ENCODE data around the gene MOGAT1.
"Not testable (repeated sequence)": the region's sequence is repeated elsewhere in the genome, so short reads cannot be mapped to it uniquely, and the experiment has no call there.

Gene MOGAT1

DNA sequence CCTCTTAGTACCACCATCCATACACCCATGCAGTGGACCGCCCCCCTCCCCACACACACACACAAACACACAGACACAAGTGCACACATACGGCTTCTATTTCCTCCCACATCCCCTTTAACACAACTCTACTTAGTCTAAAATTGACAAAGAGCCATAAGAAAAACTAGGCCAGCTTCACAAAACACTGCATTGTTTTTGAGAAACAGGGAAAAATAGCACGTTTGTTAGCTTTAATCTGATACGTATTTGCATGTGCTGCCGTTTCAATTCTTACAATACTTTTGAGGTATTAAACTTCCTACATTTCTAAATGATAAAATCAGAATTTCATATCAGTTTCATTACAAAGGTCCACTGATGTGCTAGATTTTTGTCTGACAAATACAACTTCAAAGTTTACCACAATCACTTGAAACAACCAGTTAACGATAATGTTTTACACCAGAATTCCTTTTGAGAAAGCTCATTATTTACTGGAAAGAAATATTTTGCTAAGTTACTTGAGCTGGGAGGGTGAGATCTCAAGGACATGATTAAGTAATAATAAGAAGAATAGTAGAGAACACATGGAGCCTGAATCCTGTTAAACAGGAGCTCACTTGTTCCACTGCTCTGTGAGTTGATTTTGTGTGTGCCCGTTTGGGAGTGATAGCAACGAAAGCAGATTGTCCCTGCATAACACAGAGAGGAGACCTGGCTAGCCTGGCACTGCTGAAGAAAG lies 74.5 kb downstream of the MOGAT1 start:
- DNase-seq = no peak

DNA sequence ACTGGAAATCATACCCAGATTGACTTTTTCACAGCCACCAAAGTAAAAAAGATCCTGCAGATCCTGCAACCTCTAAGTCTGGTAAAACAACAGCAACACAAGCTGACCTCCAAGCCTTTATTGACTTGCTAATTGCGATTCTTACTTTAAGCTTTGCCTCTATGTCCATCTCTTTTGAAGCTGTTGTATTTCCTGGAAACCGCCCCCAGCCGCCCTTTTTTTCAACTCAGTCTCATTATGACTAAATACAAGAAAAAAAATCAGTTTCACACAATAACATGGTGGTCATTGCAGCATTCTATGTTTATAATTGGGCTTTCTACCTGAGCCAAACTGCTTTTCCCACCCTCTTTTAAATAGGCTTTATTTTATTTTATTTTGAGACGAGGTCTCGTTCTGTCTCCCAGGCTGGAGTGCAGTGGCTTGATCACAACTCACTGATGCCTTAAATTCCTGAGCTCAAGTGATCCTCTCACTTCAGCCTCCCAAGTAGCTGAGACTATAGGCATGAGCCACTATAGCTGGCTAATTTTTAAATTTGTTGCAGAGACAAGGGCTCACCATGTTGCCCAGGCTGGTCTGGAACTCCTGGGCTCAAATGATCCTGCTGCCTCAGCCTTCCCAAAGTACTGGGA lies 76.2 kb downstream of the MOGAT1 start:
- DNase-seq = peak in 1 of 5 experiments; percentile 30

DNA sequence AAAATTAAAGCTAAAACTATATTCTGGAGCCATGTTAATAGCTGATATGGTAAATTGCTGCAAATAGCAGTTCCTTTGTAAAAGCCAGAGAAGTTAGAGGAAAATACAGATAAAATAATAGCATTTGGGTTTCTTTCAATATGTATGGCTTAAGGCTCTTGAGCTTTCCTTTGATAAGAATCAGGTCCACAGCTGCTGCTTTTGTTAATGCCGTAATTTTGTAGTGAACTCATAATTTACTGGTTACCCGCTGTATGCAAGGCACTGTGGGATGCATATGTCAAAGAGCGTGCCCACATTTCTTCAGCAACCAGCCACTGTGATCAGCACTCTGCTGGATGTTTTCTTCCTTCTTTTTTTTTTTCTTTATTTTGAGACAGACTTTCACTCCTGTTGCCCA lies 79.1 kb downstream of the MOGAT1 start:
- no peak for DNase-seq

DNA sequence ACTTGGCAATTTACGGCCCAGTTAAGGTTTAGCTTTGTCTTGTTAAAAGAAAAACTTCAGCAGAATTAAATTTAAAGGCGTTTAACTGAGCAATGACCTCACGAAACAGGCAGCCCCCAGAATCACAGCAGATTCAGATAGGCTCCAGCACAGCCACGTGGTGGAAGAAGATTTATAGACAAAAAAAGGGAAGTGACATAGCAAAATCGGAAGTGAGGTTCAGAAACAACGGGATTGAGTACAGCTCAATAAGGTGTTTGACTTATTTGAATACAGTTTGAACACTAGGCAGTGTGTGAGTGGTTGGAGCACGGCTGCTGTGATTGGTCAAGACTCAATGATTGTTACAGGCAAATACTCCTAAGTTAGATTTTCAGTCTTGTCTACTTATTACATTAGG lies 79.8 kb downstream of the MOGAT1 start:
- no peak for DNase-seq

DNA sequence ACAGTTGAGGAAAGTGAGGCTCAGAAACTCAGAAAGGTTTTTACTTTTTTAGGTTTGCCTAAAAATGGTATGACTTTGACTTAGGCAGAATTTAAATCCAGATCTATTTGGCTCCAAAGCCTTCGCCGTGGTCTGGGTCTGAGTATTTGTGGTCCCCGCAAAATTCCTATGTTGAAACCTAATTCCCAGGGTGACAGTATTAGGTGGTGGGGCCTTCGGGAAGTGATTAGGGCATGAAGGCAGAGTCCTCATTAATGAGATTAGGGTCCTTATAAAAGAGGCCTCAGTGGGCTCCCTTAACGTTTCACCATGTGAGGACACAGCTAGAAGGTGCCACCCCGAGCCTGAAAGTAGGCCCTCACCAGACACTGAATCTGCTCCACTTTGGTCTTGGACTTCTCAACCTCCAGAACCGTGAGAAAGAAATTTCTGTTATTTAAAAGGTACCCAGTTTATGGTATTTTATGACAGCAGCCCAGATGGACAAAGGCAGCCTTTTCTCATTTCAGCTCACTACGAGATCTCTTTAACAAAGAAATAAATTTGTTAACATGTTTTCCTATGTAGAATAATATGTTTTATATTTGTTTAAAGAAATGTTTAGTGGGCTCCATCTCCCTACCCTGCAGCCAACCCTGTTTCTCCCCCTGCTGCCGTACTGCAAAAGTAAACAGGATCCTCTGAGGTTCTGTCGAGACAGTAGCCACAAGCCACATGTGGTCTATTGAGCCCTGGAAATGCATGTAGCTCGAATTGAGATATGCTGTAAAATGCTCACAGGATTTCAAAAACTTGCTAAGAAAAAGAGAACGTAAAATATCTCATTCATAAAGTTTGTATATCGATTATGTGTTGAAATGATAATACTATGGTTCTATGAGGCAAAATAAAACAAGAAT lies 80.6 kb downstream of the MOGAT1 start:
- peak in 1 of 5 experiments; percentile 64 for DNase-seq

DNA sequence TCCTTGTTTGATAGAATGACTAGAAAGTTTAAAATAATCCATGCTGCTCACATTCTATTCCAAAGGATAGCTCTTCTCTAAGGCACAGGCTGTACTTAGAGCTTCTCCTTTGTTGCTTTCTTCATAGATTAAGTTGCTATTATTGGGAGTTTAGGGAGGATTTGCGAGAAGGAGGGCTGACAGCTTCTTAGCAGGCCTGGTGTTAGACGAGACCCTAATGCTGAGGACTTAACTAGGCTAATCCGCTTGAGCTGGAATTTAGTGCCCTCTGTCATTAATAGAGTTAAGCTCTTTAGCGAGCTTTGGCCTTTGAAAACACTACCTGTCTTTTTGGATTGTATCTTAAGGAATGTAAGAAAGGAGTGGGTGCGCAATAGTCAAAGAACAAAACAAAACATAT lies 81.3 kb downstream of the MOGAT1 start:
- DNase-seq = no peak

DNA sequence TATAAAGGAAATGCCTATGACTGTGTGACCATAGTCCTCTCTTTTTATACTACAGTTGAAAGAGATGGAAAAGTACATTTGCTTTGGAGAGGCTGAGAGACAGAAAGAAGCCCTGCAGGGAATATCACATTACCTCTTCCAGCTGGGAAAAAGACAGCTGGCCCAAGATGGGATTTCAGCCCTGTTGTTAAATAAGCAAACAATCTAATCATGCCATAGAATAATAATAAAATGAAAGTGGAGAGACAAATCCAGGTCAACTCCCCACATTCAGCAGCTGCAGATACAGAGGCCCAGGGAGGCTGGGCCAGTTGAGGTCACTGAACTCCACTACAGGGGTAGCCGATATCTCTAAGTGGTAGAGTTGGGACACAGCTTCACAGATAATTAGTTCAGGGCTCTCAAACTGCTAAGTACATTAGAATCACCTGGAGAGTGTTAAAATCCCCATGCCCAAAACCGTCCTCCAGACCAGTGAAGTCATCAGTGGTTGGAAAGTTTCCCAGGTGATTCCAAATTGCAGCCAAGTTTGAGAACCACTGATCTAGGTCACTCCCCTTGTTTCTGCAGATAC lies 81.9 kb downstream of the MOGAT1 start:
- DNase-seq = no peak

DNA sequence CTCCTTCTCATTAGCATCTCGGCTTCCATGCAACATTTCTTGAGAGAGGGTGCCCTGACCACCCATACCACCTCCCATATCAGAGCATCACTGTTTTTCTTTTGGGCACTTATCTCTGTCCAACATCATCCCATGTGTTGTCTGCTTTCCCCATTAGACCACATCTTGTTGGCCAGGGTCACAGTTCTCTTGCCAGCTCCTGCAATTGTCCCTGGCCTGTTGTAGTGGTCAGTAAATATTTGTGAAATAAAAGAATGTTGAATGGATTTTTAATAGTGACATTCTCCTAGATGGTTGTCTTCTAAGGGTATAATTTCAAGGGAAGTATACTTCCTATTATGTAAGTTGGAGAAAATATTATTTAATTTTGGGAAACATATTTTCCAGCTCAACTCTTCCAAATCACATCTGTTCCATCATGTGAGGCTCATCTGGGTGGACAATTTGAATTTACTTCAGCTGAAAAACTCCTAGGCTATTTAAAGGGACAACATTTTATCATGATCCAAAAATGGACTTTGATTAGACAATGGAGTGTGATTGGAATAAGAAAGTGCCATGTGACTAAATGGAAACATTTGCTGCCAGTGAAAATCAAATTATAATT lies 83.0 kb downstream of the MOGAT1 start:
- DNase-seq = no peak

DNA sequence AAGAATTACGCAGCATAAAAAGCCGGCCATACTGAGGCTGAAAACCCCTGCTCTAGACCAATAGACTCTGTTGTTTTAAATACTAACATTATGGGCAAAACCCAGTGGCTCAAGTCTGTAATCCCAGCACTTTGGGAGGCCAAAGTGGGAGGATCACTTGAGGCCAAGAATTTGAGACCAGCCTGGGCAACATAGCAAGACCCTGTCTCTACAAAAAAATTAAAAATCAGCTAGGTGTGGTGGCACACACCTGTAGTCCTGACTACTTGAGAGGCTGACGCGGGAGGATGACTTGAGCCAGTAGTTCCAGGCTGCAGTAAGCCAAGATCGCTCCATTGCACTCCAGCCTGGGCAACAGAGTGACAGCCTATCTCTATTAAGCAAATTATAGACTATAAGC lies 84.1 kb downstream of the MOGAT1 start:
- not testable (repeated sequence) for DNase-seq

DNA sequence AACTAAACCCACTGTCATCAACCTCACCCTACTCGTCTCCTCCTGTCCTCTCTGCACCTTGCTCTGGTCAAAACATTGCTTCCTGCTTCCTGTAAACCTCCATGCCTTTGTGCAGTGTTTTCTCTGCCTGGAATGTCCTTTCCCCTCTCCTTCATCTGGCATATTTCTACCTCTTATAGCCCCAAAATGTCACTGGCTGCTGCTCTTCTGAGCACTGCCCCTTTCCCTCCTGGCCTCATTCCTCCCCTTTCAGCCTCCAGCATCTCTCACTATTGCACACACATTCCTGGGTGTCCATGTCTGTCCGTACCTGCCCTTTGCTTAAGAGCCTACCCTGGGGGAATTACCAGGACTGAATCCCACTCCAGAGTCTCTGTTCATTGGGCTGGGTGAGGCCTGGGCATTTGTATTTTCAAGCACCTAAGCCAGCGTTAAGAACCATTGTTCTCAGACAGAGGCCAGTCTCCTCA lies 84.9 kb downstream of the MOGAT1 start:
- DNase-seq = no peak

DNA sequence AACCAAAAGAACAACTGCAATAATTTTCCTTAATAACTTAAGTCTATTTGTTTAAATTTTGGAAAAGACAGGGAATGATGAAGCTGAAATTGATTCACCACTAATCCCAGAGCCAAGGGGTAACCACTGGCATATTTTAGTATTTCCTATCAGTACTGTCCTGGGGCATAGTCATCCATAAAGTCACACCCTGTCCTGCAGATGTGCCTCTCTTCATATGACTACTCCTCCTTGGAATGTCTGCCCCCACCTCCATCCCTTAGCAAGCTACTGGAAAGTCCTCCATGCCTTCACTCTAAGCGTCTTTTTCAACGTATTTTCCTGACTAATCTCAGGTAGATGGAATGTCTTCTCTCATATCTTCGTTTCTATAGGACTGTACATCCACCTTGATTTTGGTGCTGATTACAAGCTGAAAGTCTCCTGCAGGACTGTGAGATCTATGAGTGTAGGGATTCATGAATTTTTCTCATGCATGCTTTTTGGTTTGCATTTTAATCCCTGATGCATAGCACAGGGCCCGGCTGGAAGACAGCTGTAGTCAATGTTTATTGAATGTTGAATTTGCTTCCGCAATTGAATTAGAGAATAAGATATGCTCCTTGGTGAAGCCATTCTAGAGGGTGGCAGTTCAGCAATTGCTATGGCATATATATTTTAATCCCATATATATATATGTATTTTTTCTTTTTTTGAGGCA lies 85.6 kb downstream of the MOGAT1 start:
- no peak for DNase-seq
